Endothelial cell (in vitro differentiated cells): ENCODE measurements around the gene BCL2. TPM values are rescaled to one million over a fixed set of nuclear protein-coding genes. Genes with fewer than 3 reads are reported as not detected.

Experiments
- DNase-seq: peaks from one replicate; pipeline ENCODE4 v3.0.0; 2021; ENCODE audit warnings: low spot score
- H3K27ac Mint-ChIP-seq: one replicate; pipeline ENCODE4 v1.8.0; 2021; ENCODE audit warnings: mixed read lengths, inconsistent platforms; ENCODE audit not compliant: unreplicated experiment
- H3K27me3 Mint-ChIP-seq: one replicate; pipeline ENCODE4 v1.8.0; 2021; ENCODE audit warnings: mild to moderate bottlenecking, moderate library complexity, mixed read lengths, inconsistent platforms; ENCODE audit not compliant: unreplicated experiment
- H3K36me3 Mint-ChIP-seq: one replicate; pipeline ENCODE4 v1.8.0; 2021; ENCODE audit warnings: mild to moderate bottlenecking, low read depth, mixed read lengths, inconsistent platforms; ENCODE audit not compliant: unreplicated experiment
- H3K4me1 Mint-ChIP-seq: one replicate; pipeline ENCODE4 v1.8.0; 2021; ENCODE audit warnings: mild to moderate bottlenecking, mixed read lengths, inconsistent platforms; ENCODE audit not compliant: unreplicated experiment
- H3K4me3 Mint-ChIP-seq: one replicate; pipeline ENCODE4 v1.8.0; 2021; ENCODE audit warnings: mild to moderate bottlenecking, mixed read lengths, inconsistent platforms; ENCODE audit not compliant: unreplicated experiment
- H3K9me3 Mint-ChIP-seq: one replicate; pipeline ENCODE4 v1.8.0; 2021; ENCODE audit warnings: mixed read lengths, inconsistent platforms; ENCODE audit not compliant: unreplicated experiment
- CTCF ChIP-seq: fragments of 200-600 bp; sonication (generic); IDR thresholded peaks from one replicate; pipeline ENCODE4 v1.5.0; 2021; ENCODE audit warnings: antibody characterized with exemption; ENCODE audit not compliant: unreplicated experiment
- total RNA-seq: library from RNA; stranded (reverse); fragmentation: NEBNext Ultra II Directional; extraction: Animal tissue kit (Norgen Biotek cat#: 25700); gene quantifications from one replicate; pipeline ENCODE4 v1.2.1, GENCODE V29; 2021; ENCODE audit not compliant: unreplicated experiment

Gene BCL2
- total RNA-seq, 1 donor from 2014 or later: 9.2 TPM

- peak overlapping the region; percentile 74 for H3K4me3 Mint-ChIP-seq
- peaks cover 31% of the 10 kb centered on the region for H3K4me1 Mint-ChIP-seq
- H3K27me3 Mint-ChIP-seq: peaks cover 15% of the 10 kb centered on the region
- no peak for TF ChIP-seq CTCF
- no peaks in the 10 kb centered on the region for H3K9me3 Mint-ChIP-seq
- peaks cover 4% of the 10 kb centered on the region for H3K36me3 Mint-ChIP-seq
- peak overlapping the region; percentile 94 for H3K27ac Mint-ChIP-seq
- peak; percentile 15 for DNase-seq
These were observed 221.3 kb downstream of the BCL2 start for GRCh38 chr18:63098018-63098981.

GRCh38 chr18:63097178-63097577 lies 222.4 kb downstream of the BCL2 start:
- H3K27me3 Mint-ChIP-seq: peaks cover 12% of the 10 kb centered on the region
- DNase-seq: no peak
- H3K4me1 Mint-ChIP-seq: peaks cover 28% of the 10 kb centered on the region
- no peaks in the 10 kb centered on the region for H3K36me3 Mint-ChIP-seq
- no peak overlapping the region for H3K4me3 Mint-ChIP-seq
- no peak for TF ChIP-seq CTCF
- H3K27ac Mint-ChIP-seq: no peak overlapping the region
- H3K9me3 Mint-ChIP-seq: no peaks in the 10 kb centered on the region

GRCh38 chr18:63096327-63096874 lies 223.2 kb downstream of the BCL2 start:
- no peak for DNase-seq
- Mint-ChIP-seq H3K4me3 (no peak overlapping the region), H3K27ac (no peak overlapping the region), H3K9me3 (no peaks in the 10 kb centered on the region), H3K36me3 (no peaks in the 10 kb centered on the region), H3K4me1 (peaks cover 26% of the 10 kb centered on the region), H3K27me3 (peaks cover 8% of the 10 kb centered on the region)
- TF ChIP-seq CTCF: no peak

DNA sequence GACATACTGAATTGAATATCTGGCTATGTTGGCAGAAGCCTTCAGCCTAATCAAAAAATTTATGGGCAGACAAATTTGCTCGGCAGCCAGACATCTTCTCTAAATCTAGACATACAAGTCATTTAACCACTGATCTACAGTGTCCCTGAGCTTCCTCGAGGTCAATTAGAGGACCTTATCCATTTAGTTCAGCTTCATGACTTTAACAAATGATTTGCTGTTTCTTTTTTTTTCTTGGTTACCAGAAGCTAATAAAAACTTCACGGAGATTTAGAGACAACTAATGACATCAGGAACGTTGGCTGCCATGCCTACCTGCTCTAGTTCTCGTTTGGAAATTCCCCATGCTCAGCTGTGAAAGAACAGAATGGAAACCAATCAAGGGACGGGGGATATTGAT lies 223.8 kb downstream of the BCL2 start:
- H3K27me3 Mint-ChIP-seq: peaks cover 8% of the 10 kb centered on the region
- H3K4me3 Mint-ChIP-seq: no peak overlapping the region
- no peak for TF ChIP-seq CTCF
- no peaks in the 10 kb centered on the region for H3K9me3 Mint-ChIP-seq
- no peak overlapping the region for H3K27ac Mint-ChIP-seq
- DNase-seq: no peak
- H3K4me1 Mint-ChIP-seq: peaks cover 26% of the 10 kb centered on the region
- H3K36me3 Mint-ChIP-seq: no peaks in the 10 kb centered on the region
